Panc1 (cell line): Measurements from ENCODE around the gene VHLL. TPM values are rescaled to one million over a fixed set of nuclear protein-coding genes. Genes with fewer than 3 reads are reported as not detected.

Experiments used
- total RNA-seq: library from RNA; stranded (reverse); gene quantifications from one replicate; pipeline ENCODE4 v1.2.1, GENCODE V29; 2021; ENCODE audit not compliant: unreplicated experiment

VHLL gene
- total RNA-seq, 1 experiment from 2014 or later: 0.28 TPM

Other genes starting within 250 kb of the VHLL start
- gene UBQLN4, start 245.5 kb downstream of the VHLL start, total RNA-seq: 60.0 TPM
- 63.4 TPM for gene LAMTOR2, start 244.5 kb downstream of the VHLL start, total RNA-seq
- not detected for gene RAB25, start 238.1 kb downstream of the VHLL start, total RNA-seq
- gene MEX3A, start 216.8 kb downstream of the VHLL start, total RNA-seq: 15.8 TPM
- 691 TPM for gene LMNA, start 184.6 kb downstream of the VHLL start, total RNA-seq
- 0.21 TPM for gene SEMA4A, start 145.7 kb downstream of the VHLL start, total RNA-seq
- 33.0 TPM for gene SLC25A44, start 105.2 kb downstream of the VHLL start, total RNA-seq
- gene PMF1, start 86.3 kb downstream of the VHLL start, total RNA-seq: 57.5 TPM
- 0.67 TPM for gene BGLAP, start 57.1 kb downstream of the VHLL start, total RNA-seq
- 0.92 TPM for gene PAQR6, start 51.3 kb downstream of the VHLL start, total RNA-seq
- 117 TPM for gene SMG5, start 16.5 kb downstream of the VHLL start, total RNA-seq
- 5.5 TPM for gene TMEM79, start 15.0 kb downstream of the VHLL start, total RNA-seq
- gene GLMP, start 3.6 kb downstream of the VHLL start, total RNA-seq: 60.2 TPM
- 451 TPM for gene CCT3, start 39.0 kb upstream of the VHLL start, total RNA-seq
- gene TSACC, start 39.2 kb upstream of the VHLL start, total RNA-seq: 3.6 TPM
- gene RHBG, start 69.9 kb upstream of the VHLL start, total RNA-seq: 0.28 TPM
- gene MEF2D, start 201.5 kb upstream of the VHLL start, total RNA-seq: 30.9 TPM